Stimulated activated CD8-positive, alpha-beta memory T cell treated with anti-CD3 and anti-CD28 coated beads, Interleukin-12 subunit alpha, Interleukin-12 subunit beta, amount 100 ng/mL, for 24 hours (primary cell): Measurements from ENCODE around the gene SHLD3.
"Not testable (repeated sequence)": the region's sequence is repeated elsewhere in the genome, so short reads cannot be mapped to it uniquely, and the experiment has no call there.

Experiments used
- DNase-seq: peaks from one replicate; pipeline ENCODE4 v3.0.0-alpha.2; 2020; ENCODE audit errors: extremely low read depth

Gene SHLD3

GRCh38 chr5:65624571-65625555, at the start of gene SHLD3, which contains the start of gene TRAPPC13:
TSS of gene SHLD3 (plus strand) at chr5:65625027. CDS start at chr5:65629588, 4,561 bp downstream.
TSS of gene TRAPPC13 (plus strand) at chr5:65625027. CDS start at chr5:65625061, 34 bp downstream.
- DNase-seq, result peak; percentile 56

- DNase-seq, result no peak
These were observed 47.7 kb upstream of the SHLD3 start for GRCh38 chr5:65577141-65577540.

GRCh38 chr5:65588694-65589093, 36.1 kb upstream of the SHLD3 start:
- DNase-seq, result no peak

- DNase-seq, result not testable (repeated sequence)
These were observed 23.1 kb upstream of the SHLD3 start for GRCh38 chr5:65601761-65602160.

GRCh38 chr5:65611524-65611923, 13.3 kb upstream of the SHLD3 start:
- no peak for DNase-seq

- DNase-seq, result no peak
These were observed 12.4 kb upstream of the SHLD3 start for GRCh38 chr5:65612298-65612907.

GRCh38 chr5:65620021-65620420, 4.8 kb upstream of the SHLD3 start:
- DNase-seq, result no peak

GRCh38 chr5:65621961-65622360, 2.9 kb upstream of the SHLD3 start:
- not testable (repeated sequence) for DNase-seq

GRCh38 chr5:65623482-65623881, 1.3 kb upstream of the SHLD3 start:
- no peak for DNase-seq

GRCh38 chr5:65624025-65624570, 729 bp upstream of the SHLD3 start, which contains the start of gene TRIM23:
TSS of gene TRIM23 (minus strand) at chr5:65624333. CDS start at chr5:65624274, 59 bp downstream.
- DNase-seq, result peak; percentile 76

- no peak for DNase-seq
These were observed 916 bp downstream of the SHLD3 start for GRCh38 chr5:65625743-65626142.

- DNase-seq, result no peak
These were observed 6.2 kb downstream of the SHLD3 start for GRCh38 chr5:65630981-65631380.

GRCh38 chr5:65640240-65640639, 15.4 kb downstream of the SHLD3 start:
- no peak for DNase-seq

GRCh38 chr5:65646938-65647337, 22.1 kb downstream of the SHLD3 start:
- DNase-seq, result no peak

GRCh38 chr5:65647941-65648340, 23.1 kb downstream of the SHLD3 start:
- no peak for DNase-seq

- DNase-seq, result no peak
These were observed 26.3 kb downstream of the SHLD3 start for GRCh38 chr5:65651144-65651543.

GRCh38 chr5:65654713-65655112, 29.9 kb downstream of the SHLD3 start:
- DNase-seq, result no peak

GRCh38 chr5:65663804-65664521, 39.1 kb downstream of the SHLD3 start:
- DNase-seq, result no peak

GRCh38 chr5:65668696-65669095, 43.9 kb downstream of the SHLD3 start:
- DNase-seq, result no peak

- no peak for DNase-seq
These were observed 48.0 kb downstream of the SHLD3 start for GRCh38 chr5:65672796-65673195.

- no peak for DNase-seq
These were observed 49.9 kb downstream of the SHLD3 start for GRCh38 chr5:65674749-65675148.

- DNase-seq, result not testable (repeated sequence)
These were observed 51.2 kb downstream of the SHLD3 start for GRCh38 chr5:65676056-65676455.
